Upper lobe of right lung (tissue), 1 donor: ENCODE results near the gene HES2. TPM values are rescaled to one million over a fixed set of nuclear protein-coding genes. Genes with fewer than 3 reads are reported as not detected.

Experiments used
- ATAC-seq: fragments of 200-7000 bp; cut with Tn5 transposase; one replicate; pipeline ENCODE4 v1.9.1; 2020; ENCODE audit warnings: mild to moderate bottlenecking, moderate library complexity
- DNase-seq: peaks from one replicate; pipeline ENCODE4 v3.0.0-alpha.2; 2020
- H3K27ac ChIP-seq: fragments of 200-600 bp; one replicate; pipeline ENCODE4 v1.8.0; 2022
- H3K27me3 ChIP-seq: fragments of 200-600 bp; one replicate; pipeline ENCODE4 v1.8.0; 2022; ENCODE audit warnings: mild to moderate bottlenecking
- H3K36me3 ChIP-seq: fragments of 200-600 bp; one replicate; pipeline ENCODE4 v1.8.0; 2022
- H3K4me1 ChIP-seq: fragments of 200-600 bp; one replicate; pipeline ENCODE4 v1.8.0; 2022
- H3K4me3 ChIP-seq: fragments of 200-600 bp; one replicate; pipeline ENCODE4 v1.8.0; 2022; ENCODE audit warnings: mild to moderate bottlenecking
- H3K9me3 ChIP-seq: fragments of 200-600 bp; one replicate; pipeline ENCODE4 v1.8.0; 2022
- CTCF ChIP-seq: fragments of 200-600 bp; IDR thresholded peaks from one replicate; pipeline ENCODE4 v1.8.0; 2022; ENCODE audit warnings: antibody characterized with exemption
- intact Hi-C: fragments of 100-400 bp; cut with DNase I; formaldehyde crosslinking; loops from one replicate; pipeline ENCODE4 v1.11.0; 2022
- total RNA-seq: library from RNA; stranded (reverse); fragmentation: NEBNext Ultra II Directional; extraction: Animal tissue kit (Norgen Biotek cat#: 25700); gene quantifications from one replicate; pipeline ENCODE4 v1.2.1, GENCODE V29; 2021
- donor health status: DM: no; HTN: yes; CAD: no; lungs with severe emphysema.

HES2 gene
- total RNA-seq, 1 donor from 2014 or later = 5.7 TPM

- peaks cover 48% of the 10 kb centered on the region for H3K27me3 ChIP-seq
Observed at GRCh38 chr1:6444377-6444776, 24.7 kb upstream of the HES2 start.

GRCh38 chr1:6443339-6444115 lies 23.8 kb upstream of the HES2 start:
- Histone ChIP-seq H3K36me3 (no peaks in the 10 kb centered on the region), H3K4me1 (no peaks in the 10 kb centered on the region), H3K4me3 (no peak overlapping the region), H3K27me3 (peaks cover 48% of the 10 kb centered on the region), H3K27ac (no peak overlapping the region), H3K9me3 (no peaks in the 10 kb centered on the region)
- intact Hi-C loops = no loop called here
- DNase-seq (no peak), ATAC-seq (no peak)
- no peak for TF ChIP-seq CTCF

More at GRCh38 chr1:6444377-6444776, 24.7 kb upstream of the HES2 start:
- no peak for TF ChIP-seq CTCF
- no peak for ATAC-seq
- intact Hi-C loops = no loop called here
- H3K4me1 ChIP-seq = no peaks in the 10 kb centered on the region
- no peak overlapping the region for H3K4me3 ChIP-seq
- no peak overlapping the region for H3K27ac ChIP-seq
- DNase-seq = no peak
- H3K36me3 ChIP-seq = no peaks in the 10 kb centered on the region
- no peaks in the 10 kb centered on the region for H3K9me3 ChIP-seq

GRCh38 chr1:6441586-6441985 lies 21.9 kb upstream of the HES2 start:
- intact Hi-C loops = no loop called here
- H3K27me3 ChIP-seq = peaks cover 40% of the 10 kb centered on the region

DNA sequence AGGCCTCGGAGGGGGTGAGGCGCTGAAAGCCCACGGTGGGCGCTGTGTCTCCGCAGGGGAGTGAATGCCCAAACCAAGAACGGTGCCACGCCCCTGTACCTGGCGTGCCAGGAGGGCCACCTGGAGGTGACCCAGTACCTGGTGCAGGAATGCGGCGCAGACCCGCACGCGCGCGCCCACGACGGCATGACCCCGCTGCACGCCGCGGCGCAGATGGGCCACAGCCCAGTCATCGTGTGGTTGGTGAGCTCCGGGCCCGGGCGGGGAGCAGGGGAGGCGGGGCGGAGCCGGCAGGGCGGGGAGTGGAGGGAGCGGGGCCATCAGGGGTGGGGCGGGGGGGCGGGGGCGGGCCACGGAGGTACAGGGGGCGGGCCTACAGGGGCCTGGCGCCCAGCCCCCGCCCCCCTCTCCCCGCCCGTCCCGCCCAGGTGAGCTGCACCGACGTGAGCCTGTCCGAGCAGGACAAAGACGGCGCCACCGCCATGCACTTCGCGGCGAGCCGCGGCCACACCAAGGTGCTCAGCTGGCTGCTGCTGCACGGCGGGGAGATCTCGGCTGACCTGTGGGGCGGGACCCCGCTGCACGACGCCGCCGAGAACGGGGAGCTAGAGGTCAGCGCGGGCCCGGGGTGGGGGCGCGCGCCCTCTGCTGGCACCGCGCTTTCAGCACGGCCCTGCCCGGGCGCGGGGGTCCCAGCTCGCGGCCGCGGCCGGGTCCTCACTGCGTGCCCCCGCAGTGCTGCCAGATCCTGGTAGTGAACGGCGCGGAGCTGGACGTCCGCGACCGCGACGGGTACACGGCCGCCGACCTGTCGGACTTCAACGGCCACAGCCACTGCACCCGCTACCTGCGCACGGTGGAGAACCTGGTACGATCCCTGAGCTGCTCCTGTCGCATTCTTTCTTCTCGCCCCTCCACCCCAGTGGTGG lies 20.7 kb upstream of the HES2 start:
- peak; percentile 89 for DNase-seq
- Histone ChIP-seq H3K27ac (no peak overlapping the region), H3K4me3 (no peak overlapping the region), H3K4me1 (no peaks in the 10 kb centered on the region), H3K36me3 (no peaks in the 10 kb centered on the region), H3K27me3 (peaks cover 31% of the 10 kb centered on the region), H3K9me3 (no peaks in the 10 kb centered on the region)
- TF ChIP-seq CTCF = peak; percentile 25
- peak; percentile 79 for ATAC-seq
- intact Hi-C loops = no loop called here

More at GRCh38 chr1:6441586-6441985, 21.9 kb upstream of the HES2 start:
- H3K4me1 ChIP-seq = no peaks in the 10 kb centered on the region
- no peaks in the 10 kb centered on the region for H3K36me3 ChIP-seq
- H3K9me3 ChIP-seq = no peaks in the 10 kb centered on the region
- no peak overlapping the region for H3K4me3 ChIP-seq
- DNase-seq (no peak), ATAC-seq (no peak)
- no peak overlapping the region for H3K27ac ChIP-seq
- no peak for TF ChIP-seq CTCF

DNA sequence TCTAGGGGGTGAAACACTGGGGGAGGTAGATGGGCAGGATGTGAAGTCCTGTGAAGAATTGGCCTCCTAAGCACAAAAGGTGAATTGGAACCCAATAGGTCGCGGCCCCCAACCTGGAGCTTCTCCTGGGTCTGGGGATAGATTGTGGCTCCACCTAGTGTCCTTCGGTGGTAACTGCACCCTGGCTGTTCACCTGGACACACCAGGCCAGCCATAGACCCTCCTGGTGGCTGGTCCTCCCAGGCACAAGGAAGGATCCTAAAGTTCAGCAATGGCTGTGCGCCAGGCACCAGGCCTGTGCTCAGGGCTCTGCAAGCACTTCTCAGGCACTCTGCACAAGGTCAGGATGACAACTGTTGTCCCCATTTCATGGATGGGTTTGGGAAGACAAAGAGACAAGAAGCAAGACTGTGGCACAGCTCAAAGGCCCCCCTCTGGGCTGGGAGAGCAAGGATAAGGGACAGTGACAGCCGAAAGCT lies 18.4 kb upstream of the HES2 start:
- H3K27ac ChIP-seq = no peak overlapping the region
- H3K9me3 ChIP-seq = no peaks in the 10 kb centered on the region
- no peaks in the 10 kb centered on the region for H3K36me3 ChIP-seq
- no peak overlapping the region for H3K4me3 ChIP-seq
- peak; percentile 76 for ATAC-seq
- intact Hi-C loops = no loop called here
- no peak for DNase-seq
- H3K27me3 ChIP-seq = peaks cover 31% of the 10 kb centered on the region
- TF ChIP-seq CTCF = peak; percentile 97
- H3K4me1 ChIP-seq = no peaks in the 10 kb centered on the region
